HUES64 (cell line): Measurements from ENCODE around the gene SRRM4.
"Not testable (repeated sequence)": the region's sequence is repeated elsewhere in the genome, so short reads cannot be mapped to it uniquely, and the experiment has no call there.

ENCODE experiments used
- H3K27ac ChIP-seq: 2 replicates; pipeline ENCODE4 v1.7.0; 2013; ENCODE audit warnings: low read depth, low read length, inconsistent platforms
- H3K27me3 ChIP-seq: 2 replicates; pipeline ENCODE4 v1.6.1; 2013; ENCODE audit warnings: mild to moderate bottlenecking, low read length; ENCODE audit not compliant: insufficient read depth
- H3K36me3 ChIP-seq: 2 replicates; pipeline ENCODE4 v1.6.1; 2013; ENCODE audit warnings: mild to moderate bottlenecking, low read length; ENCODE audit not compliant: insufficient read depth
- H3K4me1 ChIP-seq: 2 replicates; pipeline ENCODE4 v1.6.1; 2013; ENCODE audit warnings: mild to moderate bottlenecking, low read length, moderate library complexity; ENCODE audit not compliant: insufficient read depth
- H3K4me3 ChIP-seq: 2 replicates; pipeline ENCODE4 v1.5.1; 2013; ENCODE audit warnings: mild to moderate bottlenecking, low read length, moderate library complexity
- H3K9ac ChIP-seq: 2 replicates; pipeline ENCODE4 v1.6.1; 2013; ENCODE audit warnings: mild to moderate bottlenecking, low read depth, low read length
- H3K9me3 ChIP-seq: 2 replicates; pipeline ENCODE4 v1.6.1; 2013; ENCODE audit warnings: low read depth, low read length; ENCODE audit not compliant: insufficient read depth
- WGBS: fragments of 150-250, 120-280 bp; methylation state at CpG from one replicate; pipeline ENCODE4 v1.1.7; 2013; ENCODE audit warnings: missing lambda C conversion rate; 5-methylcytosine and 5-hydroxymethylcytosine counted together

SRRM4 gene

GRCh38 chr12:119090865-119091264 lies 109.5 kb downstream of the SRRM4 start:
- Histone ChIP-seq H3K9me3 (no peaks in the 10 kb centered on the region), H3K4me1 (peaks cover 32% of the 10 kb centered on the region), H3K4me3 (no peak overlapping the region), H3K27ac (peak overlapping the region; percentile 26; the same call in 1 of the 2 replicates), H3K36me3 (no peaks in the 10 kb centered on the region), H3K9ac (no peak overlapping the region), H3K27me3 (no peaks in the 10 kb centered on the region)
- 65% methylated on average over 3 of the region's 3 CpGs for WGBS

- H3K4me3 ChIP-seq, result no peak overlapping the region
- no peak overlapping the region for H3K27ac ChIP-seq
- no peaks in the 10 kb centered on the region for H3K27me3 ChIP-seq
- H3K9ac ChIP-seq, result no peak overlapping the region
- H3K36me3 ChIP-seq, result no peaks in the 10 kb centered on the region
- peaks cover 6% of the 10 kb centered on the region; the same call in 1 of the 2 replicates for H3K9me3 ChIP-seq
- WGBS, result 66% methylated on average over 11 of the region's 11 CpGs
- H3K4me1 ChIP-seq, result peaks cover 5% of the 10 kb centered on the region; the same call in 1 of the 2 replicates
Observed at GRCh38 chr12:119096429-119097202, 115.3 kb downstream of the SRRM4 start.

- Histone ChIP-seq H3K27ac (no peak overlapping the region), H3K27me3 (no peaks in the 10 kb centered on the region), H3K4me1 (peaks cover 5% of the 10 kb centered on the region; the same call in 1 of the 2 replicates), H3K9ac (no peak overlapping the region), H3K36me3 (no peaks in the 10 kb centered on the region), H3K9me3 (peaks cover 6% of the 10 kb centered on the region; the same call in 1 of the 2 replicates), H3K4me3 (no peak overlapping the region)
- 92% methylated on average over 3 of the region's 3 CpGs for WGBS
Observed at GRCh38 chr12:119100933-119101332, 119.6 kb downstream of the SRRM4 start.

GRCh38 chr12:119102274-119102673 lies 120.9 kb downstream of the SRRM4 start:
- H3K36me3 ChIP-seq, result no peaks in the 10 kb centered on the region
- no peak overlapping the region for H3K4me3 ChIP-seq
- 95% methylated on average over 4 of the region's 4 CpGs for WGBS
- H3K9ac ChIP-seq, result no peak overlapping the region
- 0 out of 2 replicates have a peak, but pooled peaks cover under 1% of the 10 kb centered on the region for H3K4me1 ChIP-seq
- H3K27me3 ChIP-seq, result no peaks in the 10 kb centered on the region
- peaks cover 6% of the 10 kb centered on the region; the same call in 1 of the 2 replicates for H3K9me3 ChIP-seq
- H3K27ac ChIP-seq, result no peak overlapping the region

- Histone ChIP-seq H3K36me3 (no peaks in the 10 kb centered on the region), H3K27ac (no peak overlapping the region), H3K27me3 (no peaks in the 10 kb centered on the region), H3K4me3 (no peak overlapping the region), H3K4me1 (no peaks in the 10 kb centered on the region), H3K9ac (no peak overlapping the region), H3K9me3 (peaks cover 6% of the 10 kb centered on the region; the same call in 1 of the 2 replicates)
- WGBS, result 94% methylated on average over 1 of the region's 1 CpG
Observed at GRCh38 chr12:119102714-119103113, 121.4 kb downstream of the SRRM4 start.

- 87% methylated on average over 3 of the region's 4 CpGs for WGBS
- not testable (repeated sequence) for H3K4me3 ChIP-seq, H3K27me3 ChIP-seq, H3K4me1 ChIP-seq, H3K27ac ChIP-seq, H3K36me3 ChIP-seq, H3K9me3 ChIP-seq, H3K9ac ChIP-seq
Observed at GRCh38 chr12:119104969-119105368, 123.6 kb downstream of the SRRM4 start.

- no peaks in the 10 kb centered on the region for H3K4me1 ChIP-seq
- no peak overlapping the region for H3K9ac ChIP-seq
- H3K27ac ChIP-seq, result no peak overlapping the region
- no peaks in the 10 kb centered on the region for H3K36me3 ChIP-seq
- no peaks in the 10 kb centered on the region for H3K27me3 ChIP-seq
- no peak overlapping the region for H3K4me3 ChIP-seq
- WGBS, result 92% methylated on average over 4 of the region's 9 CpGs
- peaks cover 6% of the 10 kb centered on the region for H3K9me3 ChIP-seq
Observed at GRCh38 chr12:119113496-119113986, 132.2 kb downstream of the SRRM4 start.

- Histone ChIP-seq H3K9ac (no peak overlapping the region), H3K36me3 (no peaks in the 10 kb centered on the region), H3K9me3 (peaks cover 6% of the 10 kb centered on the region), H3K27me3 (no peaks in the 10 kb centered on the region), H3K27ac (no peak overlapping the region), H3K4me3 (no peak overlapping the region), H3K4me1 (no peaks in the 10 kb centered on the region)
- WGBS, result 94% methylated on average over 3 of the region's 3 CpGs
Observed at GRCh38 chr12:119114294-119114693, 133.0 kb downstream of the SRRM4 start.

GRCh38 chr12:119115296-119115905 lies 134.1 kb downstream of the SRRM4 start:
- H3K9ac ChIP-seq, result no peak overlapping the region
- H3K36me3 ChIP-seq, result no peaks in the 10 kb centered on the region
- no peak overlapping the region for H3K4me3 ChIP-seq
- H3K27ac ChIP-seq, result no peak overlapping the region
- no peaks in the 10 kb centered on the region for H3K27me3 ChIP-seq
- peaks cover 6% of the 10 kb centered on the region for H3K9me3 ChIP-seq
- H3K4me1 ChIP-seq, result no peaks in the 10 kb centered on the region
- 100% methylated on average over 1 of the region's 2 CpGs for WGBS

GRCh38 chr12:119117936-119118335 lies 136.6 kb downstream of the SRRM4 start:
- WGBS, result 85% methylated on average over 1 of the region's 3 CpGs
- Histone ChIP-seq H3K4me3 (no peak overlapping the region), H3K36me3 (no peaks in the 10 kb centered on the region), H3K4me1 (no peaks in the 10 kb centered on the region), H3K9ac (no peak overlapping the region), H3K27me3 (no peaks in the 10 kb centered on the region), H3K9me3 (no peaks in the 10 kb centered on the region), H3K27ac (no peak overlapping the region)

- Histone ChIP-seq H3K4me1 (no peaks in the 10 kb centered on the region), H3K4me3 (no peak overlapping the region), H3K9ac (no peak overlapping the region), H3K9me3 (no peaks in the 10 kb centered on the region), H3K27me3 (no peaks in the 10 kb centered on the region), H3K27ac (no peak overlapping the region), H3K36me3 (no peaks in the 10 kb centered on the region)
- 100% methylated on average over 1 of the region's 3 CpGs for WGBS
Observed at GRCh38 chr12:119118625-119119024, 137.3 kb downstream of the SRRM4 start.
